GM23248 (cell line): Measurements from ENCODE around the gene NAAA.
"Not testable (repeated sequence)": the region's sequence is repeated elsewhere in the genome, so short reads cannot be mapped to it uniquely, and the experiment has no call there.

Source experiments
- EZH2 ChIP-seq: fragments of 200-600 bp; sonication (generic); IDR thresholded peaks from 2 replicates; pipeline ENCODE4 v1.6.1; 2018; ENCODE audit warnings: antibody characterized with exemption, mild to moderate bottlenecking; ENCODE audit not compliant: insufficient read depth, poor library complexity, severe bottlenecking
- EZH2phosphoT487 ChIP-seq: fragments of 200-600 bp; sonication (generic); IDR thresholded peaks from 2 replicates; pipeline ENCODE4 v1.6.1; 2018; ENCODE audit warnings: antibody characterized with exemption, moderate library complexity, mild to moderate bottlenecking, low read depth; ENCODE audit not compliant: insufficient read depth

DNA sequence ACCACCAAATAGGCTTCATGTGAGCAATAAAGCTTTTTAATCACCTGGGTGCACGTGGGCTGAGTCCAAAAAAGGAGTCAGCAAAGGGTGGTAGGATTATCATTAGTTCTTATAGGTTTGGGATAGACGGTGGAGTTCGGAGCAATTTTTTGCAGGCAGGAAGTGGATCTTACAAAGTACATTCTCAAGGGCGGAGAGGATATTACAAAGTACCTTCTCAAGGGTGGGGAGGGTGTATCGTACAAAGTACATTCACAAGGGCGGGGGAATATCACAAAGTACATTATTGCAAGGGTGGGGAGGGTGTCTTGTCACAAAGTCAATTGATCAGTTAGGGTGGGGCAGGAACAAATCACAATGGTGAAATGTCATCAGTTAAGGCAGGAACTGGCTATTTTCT, 30.0 kb downstream of the NAAA start:
- TF ChIP-seq EZH2, EZH2phosphoT487: not testable (repeated sequence)
